ENCODE measurements around the gene RFNG. TPM values are rescaled to one million over a fixed set of nuclear protein-coding genes. Genes with fewer than 3 reads are reported as not detected.

The RFNG gene
- total RNA-seq, 1 donor from 2014 or later = 40.2 TPM

GRCh38 chr17:82012261-82012639, 39.4 kb downstream of the RFNG start:
- no peak overlapping the region for H3K9ac ChIP-seq (ENCODE audit: low read length)
- H3K4me1 ChIP-seq (ENCODE audit: insufficient read depth, low read length) = peaks cover 7% of the 10 kb centered on the region
- H3K79me2 ChIP-seq (ENCODE audit: insufficient read depth, low read length) = no peaks in the 10 kb centered on the region
- no peak overlapping the region for H3K4me3 ChIP-seq (ENCODE audit: insufficient read depth, low read depth, low read length)
- Mint-ChIP-seq H3K9me3 (ENCODE audit: unreplicated experiment) (no peaks in the 10 kb centered on the region), H3K4me3 (ENCODE audit: unreplicated experiment) (no peak overlapping the region), H3K4me1 (ENCODE audit: low read depth, unreplicated experiment) (no peaks in the 10 kb centered on the region), H3K27ac (ENCODE audit: unreplicated experiment) (no peak overlapping the region), H3K36me3 (ENCODE audit: low read depth, unreplicated experiment) (no peaks in the 10 kb centered on the region), H3K27me3 (ENCODE audit: low read depth, unreplicated experiment) (no peaks in the 10 kb centered on the region)
- TF ChIP-seq EZH2 (IDR thresholded peaks at IDR 0.05; ENCODE audit: insufficient read depth, low read length) = no peak
- TF ChIP-seq CTCF (IDR thresholded peaks at IDR 0.05; ENCODE audit: insufficient read depth, low read depth, low read length) = no peak
- DNase-seq (ENCODE audit: low read depth) (no peak), FAIRE-seq (no peak)
- H3K27ac ChIP-seq (ENCODE audit: low read depth, low read length) = no peak overlapping the region
- H3K36me3 ChIP-seq (ENCODE audit: insufficient read depth, low read length) = no peaks in the 10 kb centered on the region
- H2AFZ ChIP-seq (ENCODE audit: low read depth, low read length) = no peak overlapping the region
- no peaks in the 10 kb centered on the region for H3K27me3 ChIP-seq (ENCODE audit: insufficient read depth, low read length)
- H4K20me1 ChIP-seq (ENCODE audit: insufficient read depth, low read length) = no peaks in the 10 kb centered on the region
- no peak overlapping the region for H3K4me2 ChIP-seq (ENCODE audit: low read length)
- H3K9me3 ChIP-seq (ENCODE audit: insufficient read depth, low read depth, low read length) = no peaks in the 10 kb centered on the region

- no peaks in the 10 kb centered on the region for H4K20me1 ChIP-seq (ENCODE audit: insufficient read depth, low read length)
- no peaks in the 10 kb centered on the region for H3K9me3 ChIP-seq (ENCODE audit: insufficient read depth, low read depth, low read length)
- no peaks in the 10 kb centered on the region for H3K36me3 ChIP-seq (ENCODE audit: insufficient read depth, low read length)
- H3K27me3 ChIP-seq (ENCODE audit: insufficient read depth, low read length) = no peaks in the 10 kb centered on the region
- no peaks in the 10 kb centered on the region for H3K4me1 Mint-ChIP-seq (ENCODE audit: low read depth, unreplicated experiment)
- no peak overlapping the region for H3K27ac Mint-ChIP-seq (ENCODE audit: unreplicated experiment)
- no peaks in the 10 kb centered on the region for H3K79me2 ChIP-seq (ENCODE audit: insufficient read depth, low read length)
- TF ChIP-seq EZH2 (IDR thresholded peaks at IDR 0.05; ENCODE audit: insufficient read depth, low read length) = no peak
- TF ChIP-seq CTCF (IDR thresholded peaks at IDR 0.05; ENCODE audit: insufficient read depth, low read depth, low read length) = no peak
- FAIRE-seq (no peak), DNase-seq (ENCODE audit: low read depth) (no peak)
- H2AFZ ChIP-seq (ENCODE audit: low read depth, low read length) = no peak overlapping the region
- no peak overlapping the region for H3K4me3 ChIP-seq (ENCODE audit: insufficient read depth, low read depth, low read length)
- H3K9me3 Mint-ChIP-seq (ENCODE audit: unreplicated experiment) = no peaks in the 10 kb centered on the region
- peaks cover 12% of the 10 kb centered on the region for H3K4me1 ChIP-seq (ENCODE audit: insufficient read depth, low read length)
- H3K4me2 ChIP-seq (ENCODE audit: low read length) = no peak overlapping the region
- H3K9ac ChIP-seq (ENCODE audit: low read length) = no peak overlapping the region
- no peak overlapping the region for H3K27ac ChIP-seq (ENCODE audit: low read depth, low read length)
- H3K36me3 Mint-ChIP-seq (ENCODE audit: low read depth, unreplicated experiment) = no peaks in the 10 kb centered on the region
- H3K27me3 Mint-ChIP-seq (ENCODE audit: low read depth, unreplicated experiment) = no peaks in the 10 kb centered on the region
- no peak overlapping the region for H3K4me3 Mint-ChIP-seq (ENCODE audit: unreplicated experiment)
These were observed 39.9 kb downstream of the RFNG start for GRCh38 chr17:82011617-82012187.
